Activated T-cell treated with anti-CD3 and anti-CD28 coated beads, Interleukin-2, amount 50 U/mL, for 72 hours (primary cell): ENCODE measurements around the gene AKR7A3. TPM values are rescaled to one million over a fixed set of nuclear protein-coding genes. Genes with fewer than 3 reads are reported as not detected.
A peak's percentile ranks its signal among the peaks of the same experiment; 100 is the strongest.

Experiments
- ATAC-seq, 2 donors: fragments of 150-1000 bp; cut with Tn5 transposase; replicated peaks in 1 of 2; 2 replicates each; pipeline ENCODE4 v1.10.0; 2021; ENCODE audit warnings: moderate library complexity in 2 of 2, mild to moderate bottlenecking in 1 of 2
- DNase-seq, 2 donors: peaks; one replicate each; pipeline ENCODE4 v3.0.0; 2021 to 2022; ENCODE audit warnings: mixed read lengths in 1 of 2
- H3K27ac Mint-ChIP-seq: one replicate; pipeline ENCODE4 v1.8.0; 2022; ENCODE audit warnings: mild to moderate bottlenecking, moderate library complexity, mixed read lengths
- H3K27me3 Mint-ChIP-seq: one replicate; pipeline ENCODE4 v1.8.0; 2022; ENCODE audit warnings: low read depth, mixed read lengths
- H3K36me3 Mint-ChIP-seq, 2 donors: one replicate each; pipeline ENCODE4 v1.8.0; 2022; ENCODE audit warnings: mixed read lengths in 2 of 2, mild to moderate bottlenecking in 1 of 2; ENCODE audit not compliant: insufficient read depth in 2 of 2
- H3K4me1 Mint-ChIP-seq: one replicate; pipeline ENCODE4 v1.8.0; 2022; ENCODE audit warnings: low read depth, mixed read lengths
- H3K4me3 Mint-ChIP-seq, 2 donors: one replicate each; pipeline ENCODE4 v1.8.0; 2022; ENCODE audit warnings: mild to moderate bottlenecking in 2 of 2, mixed read lengths in 2 of 2, moderate library complexity in 2 of 2
- H3K9me3 Mint-ChIP-seq, 2 donors: one replicate each; pipeline ENCODE4 v1.8.0; 2022; ENCODE audit warnings: mixed read lengths in 2 of 2
- total RNA-seq, 2 donors: library from RNA; stranded (reverse); gene quantifications; one replicate each; pipeline ENCODE4 v1.2.3, GENCODE V29; 2022

AKR7A3 gene
- total RNA-seq, 2 donors from 2014 or later: 0.35 to 0.46 TPM

DNA sequence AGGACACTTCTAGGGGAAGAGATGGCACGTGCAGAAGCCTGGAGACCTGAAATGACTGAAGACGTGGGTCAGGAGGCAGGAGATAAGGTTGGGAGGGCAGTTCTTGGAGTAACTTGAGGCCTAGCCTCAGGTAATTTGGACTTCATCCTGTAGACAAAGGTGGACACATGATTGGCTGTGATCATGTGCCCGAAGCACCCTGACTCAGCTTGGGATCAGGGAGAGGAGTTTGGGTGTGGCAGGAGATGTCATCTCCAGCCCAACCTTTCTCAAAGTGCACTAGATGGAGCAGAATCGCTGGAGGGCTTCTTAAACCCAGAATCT lies 25.0 kb upstream of the AKR7A3 start:
- peaks cover 54% of the 10 kb centered on the region for H3K4me1 Mint-ChIP-seq
- no peaks in the 10 kb centered on the region for H3K9me3 Mint-ChIP-seq
- ATAC-seq: no peak
- no peak for DNase-seq
- no peak overlapping the region for H3K27ac Mint-ChIP-seq
- peak overlapping the region; percentile 59 to 86 for H3K4me3 Mint-ChIP-seq
- no peaks in the 10 kb centered on the region for H3K27me3 Mint-ChIP-seq
- H3K36me3 Mint-ChIP-seq: peaks cover 0 to 1% of the 10 kb centered on the region in 2 donors

DNA sequence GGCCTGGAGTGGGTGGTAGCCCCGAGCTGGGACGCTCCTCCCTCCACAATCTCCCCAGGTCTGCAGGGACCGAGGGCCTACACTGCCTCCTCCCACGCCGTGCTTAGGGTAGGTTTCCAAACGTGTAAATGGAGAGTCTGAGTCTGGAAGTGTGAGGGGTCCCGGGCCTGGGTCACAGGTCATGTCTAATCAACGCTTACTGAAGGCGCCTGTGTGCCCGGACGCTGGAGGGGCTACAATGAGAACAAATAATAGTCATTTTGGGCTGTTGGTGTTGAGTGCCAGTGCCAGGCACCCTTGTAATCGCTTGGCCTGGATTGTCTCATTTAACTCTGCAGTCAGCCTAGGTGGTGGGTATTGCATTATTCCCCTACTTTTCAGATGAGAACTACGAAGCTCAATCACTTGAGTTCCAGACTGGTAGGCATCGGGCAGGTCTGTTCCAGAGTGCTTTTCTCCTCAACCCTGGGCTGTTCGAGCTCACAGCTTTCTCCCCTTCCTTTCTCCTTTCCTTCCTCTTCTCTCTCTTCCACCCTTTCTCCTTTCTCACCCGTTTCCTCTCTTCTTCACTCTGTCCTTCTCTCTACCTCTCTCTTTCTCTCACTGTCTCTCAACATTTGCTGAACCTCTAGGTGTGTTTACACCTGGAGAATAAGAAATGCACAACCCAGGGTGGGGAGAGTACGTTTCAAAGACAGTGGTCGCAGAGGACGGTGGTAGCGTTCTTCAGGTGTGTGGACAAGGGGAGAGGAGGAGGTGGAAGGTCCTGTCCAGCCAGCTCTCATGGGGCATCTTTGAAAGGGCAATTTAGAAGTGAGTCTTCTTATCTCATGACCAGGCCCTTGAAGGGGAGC lies 24.4 kb upstream of the AKR7A3 start:
- DNase-seq (no peak), ATAC-seq (no peak)
- H3K4me1 Mint-ChIP-seq: peaks cover 54% of the 10 kb centered on the region
- H3K4me3 Mint-ChIP-seq: peak overlapping the region; percentile 59 to 86
- peak overlapping the region; percentile 56 for H3K27ac Mint-ChIP-seq
- no peaks in the 10 kb centered on the region for H3K9me3 Mint-ChIP-seq
- H3K36me3 Mint-ChIP-seq: peaks cover 0 to 1% of the 10 kb centered on the region in 2 donors
- no peaks in the 10 kb centered on the region for H3K27me3 Mint-ChIP-seq

DNA sequence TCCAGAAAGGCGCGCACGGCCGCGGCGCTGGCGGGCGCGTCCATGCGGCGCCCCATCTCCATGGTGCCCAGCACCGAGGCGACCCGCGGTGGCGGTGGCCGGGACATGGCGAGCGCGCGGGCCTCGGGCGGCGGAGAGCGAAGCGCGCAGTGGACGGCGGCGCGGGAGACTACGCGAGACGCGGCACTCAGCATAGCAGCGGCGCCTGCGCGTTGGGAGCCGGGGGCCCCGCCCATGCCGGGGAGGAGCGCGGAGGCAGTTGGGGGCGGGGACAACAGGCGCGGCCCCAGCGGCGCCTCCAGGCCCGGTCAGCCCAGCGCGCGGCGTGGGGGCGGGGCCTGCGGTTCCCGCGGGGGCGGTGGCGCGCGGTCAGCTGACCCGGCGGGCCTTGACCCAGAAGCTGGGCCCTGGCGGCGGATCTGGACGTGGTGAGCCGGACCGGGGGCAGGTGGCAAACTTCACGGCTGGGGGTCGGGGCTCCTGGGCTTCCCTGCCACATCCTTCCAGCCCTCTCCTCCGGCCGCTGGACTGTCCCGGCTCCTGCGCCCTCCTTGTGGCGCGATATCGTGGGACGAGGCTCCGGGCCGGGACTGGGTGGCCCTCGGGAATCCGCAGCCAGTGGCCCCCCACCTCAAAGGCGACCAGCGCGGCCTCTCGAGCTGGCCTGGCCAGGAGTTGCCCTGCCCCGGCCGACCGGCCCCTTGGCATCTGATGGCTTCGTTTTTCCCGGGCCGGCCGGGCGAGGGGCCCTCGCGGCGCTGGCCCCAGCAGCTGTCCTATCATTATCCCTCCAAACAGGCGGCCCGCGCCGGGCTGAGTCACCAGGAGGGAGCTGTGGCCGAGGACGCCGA lies 23.6 kb upstream of the AKR7A3 start, which contains the start of the genes AKR7A2 and SLC66A1:
Gene AKR7A2 (minus strand): TSS at position 214 of the 851 bp plus-strand sequence. CDS start 20 bp downstream, at position 194.
Gene SLC66A1 (plus strand): TSS at position 396 of the 851 bp plus-strand sequence. CDS start 5,352 bp downstream, outside the sequence.
- Mint-ChIP-seq H3K4me3 (peak within 1 kb of the TSS; percentile 88 to 94), H3K27ac (peak within 1 kb of the TSS; percentile 56), H3K4me1 (peaks cover 54% of the 10 kb centered on the region), H3K36me3 (peaks cover 4 to 6% of the 10 kb centered on the region in 2 donors), H3K27me3 (no peaks in the 10 kb centered on the region), H3K9me3 (no peaks in the 10 kb centered on the region)
- ATAC-seq: peak; percentile 93 to 97
- peak; percentile 93 to 98 for DNase-seq

- peak in 1 of 2 donors; percentile 27 for DNase-seq
- Mint-ChIP-seq H3K27me3 (no peaks in the 10 kb centered on the region), H3K4me3 (peak overlapping the region; percentile 88 to 94), H3K36me3 (peaks cover 4 to 6% of the 10 kb centered on the region in 2 donors), H3K4me1 (peaks cover 49% of the 10 kb centered on the region), H3K9me3 (no peaks in the 10 kb centered on the region), H3K27ac (peak overlapping the region; percentile 54)
- peak; percentile 28 to 32 for ATAC-seq
Measured at GRCh38 chr1:19311503-19311930, 22.9 kb upstream of the AKR7A3 start.

DNA sequence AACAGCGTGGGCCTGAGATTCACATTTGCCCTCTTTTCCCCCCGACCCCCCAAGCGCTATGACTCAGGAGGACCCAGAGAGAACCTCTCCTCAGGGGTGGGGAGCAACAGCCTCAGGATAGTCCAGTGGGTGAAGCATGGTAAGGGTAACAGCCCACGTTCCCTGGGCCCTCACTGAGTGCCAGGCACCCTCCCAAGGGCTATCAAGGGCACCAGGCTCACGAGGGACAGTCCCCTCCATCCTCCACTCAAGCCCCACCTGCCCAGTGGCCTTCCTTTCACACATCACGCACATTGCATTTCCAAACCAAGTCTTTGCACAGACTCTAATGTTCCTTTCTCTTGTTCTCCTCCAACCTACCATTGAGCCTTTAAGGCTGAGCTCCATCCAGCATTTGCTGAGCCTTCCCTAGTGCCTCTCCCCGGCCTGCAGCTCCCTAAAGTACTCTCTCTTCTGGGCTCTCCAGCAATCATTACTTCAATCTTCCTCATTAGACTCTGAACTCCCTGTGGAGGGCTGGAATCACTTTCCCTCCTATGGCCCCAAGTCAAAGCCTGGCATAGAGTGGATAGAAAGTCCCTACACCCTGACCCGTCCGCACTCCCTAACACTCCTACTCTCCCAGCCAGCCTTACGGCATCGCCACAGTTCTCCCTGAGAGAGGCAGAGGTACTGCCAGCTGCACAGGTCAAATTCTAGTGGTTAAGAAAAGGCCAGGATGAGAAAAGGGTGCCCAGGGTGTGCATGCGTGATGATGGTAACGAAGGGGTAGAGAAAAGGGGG lies 22.3 kb upstream of the AKR7A3 start:
- Mint-ChIP-seq H3K9me3 (no peaks in the 10 kb centered on the region), H3K27ac (peak overlapping the region; percentile 54), H3K27me3 (no peaks in the 10 kb centered on the region), H3K4me1 (peaks cover 44% of the 10 kb centered on the region), H3K4me3 (peak overlapping the region; percentile 88 to 94), H3K36me3 (peaks cover 4 to 6% of the 10 kb centered on the region in 2 donors)
- no peak for DNase-seq
- ATAC-seq: no peak

DNA sequence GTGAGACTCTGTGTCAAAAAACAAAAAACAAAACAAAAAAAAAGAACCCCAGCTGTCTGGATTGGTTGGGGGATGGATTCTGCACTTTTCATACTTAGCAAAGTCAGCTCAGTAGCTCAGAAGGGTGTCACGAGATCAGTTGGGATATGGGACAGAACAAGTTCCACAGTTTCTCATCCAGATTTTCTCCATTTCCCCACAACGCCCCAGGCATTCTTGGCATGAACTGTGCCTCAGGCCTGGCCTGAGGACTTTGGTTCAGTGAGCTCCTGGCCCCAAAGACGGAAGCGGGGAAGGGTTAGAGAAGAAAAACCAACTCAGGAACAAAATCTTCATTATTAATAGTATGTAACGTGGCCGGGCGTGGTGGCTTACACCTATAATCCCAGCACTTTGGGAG lies 21.5 kb upstream of the AKR7A3 start:
- Mint-ChIP-seq H3K36me3 (peaks cover 6% of the 10 kb centered on the region in 2 donors), H3K27me3 (no peaks in the 10 kb centered on the region), H3K27ac (no peak overlapping the region), H3K4me1 (peaks cover 36% of the 10 kb centered on the region), H3K4me3 (no peak overlapping the region), H3K9me3 (no peaks in the 10 kb centered on the region)
- no peak for DNase-seq
- no peak for ATAC-seq

DNA sequence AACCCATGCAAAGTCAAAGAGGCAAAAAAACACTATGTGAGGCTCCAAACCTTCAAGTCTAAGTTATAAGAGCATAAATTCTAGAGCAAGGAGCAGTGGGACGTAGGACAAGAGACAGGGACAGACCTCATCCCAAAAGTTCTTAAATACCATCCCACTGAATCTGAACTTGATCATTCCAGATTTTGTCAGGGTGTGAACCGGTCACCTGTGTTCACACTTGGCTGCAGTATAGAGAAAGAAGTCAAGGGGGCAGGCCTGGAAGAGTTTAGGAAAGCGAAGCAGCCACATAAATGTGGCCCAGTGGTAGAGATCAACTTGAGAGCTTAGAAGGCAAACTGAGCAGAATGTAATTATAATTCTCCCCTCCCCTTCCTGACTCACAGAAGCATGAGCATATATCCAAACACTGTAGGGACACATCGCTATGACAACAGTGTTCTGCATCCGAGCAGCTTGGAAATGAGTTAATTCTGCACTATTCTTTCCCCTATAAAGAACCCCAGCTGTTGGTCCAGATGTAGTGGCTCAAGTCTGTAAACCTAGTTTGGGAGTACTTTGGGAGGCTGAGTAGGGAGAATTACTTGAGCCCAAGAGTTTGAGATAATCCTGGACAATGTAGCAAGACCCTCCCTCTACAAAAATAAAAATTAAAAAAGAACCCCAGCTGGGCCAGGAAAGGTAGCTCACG lies 20.7 kb upstream of the AKR7A3 start:
- Mint-ChIP-seq H3K27me3 (no peaks in the 10 kb centered on the region), H3K4me1 (peaks cover 32% of the 10 kb centered on the region), H3K27ac (no peak overlapping the region), H3K36me3 (peaks cover 8 to 9% of the 10 kb centered on the region in 2 donors), H3K9me3 (no peaks in the 10 kb centered on the region), H3K4me3 (peak overlapping the region in 1 of 2 donors; percentile 37)
- ATAC-seq (no peak), DNase-seq (no peak)

DNA sequence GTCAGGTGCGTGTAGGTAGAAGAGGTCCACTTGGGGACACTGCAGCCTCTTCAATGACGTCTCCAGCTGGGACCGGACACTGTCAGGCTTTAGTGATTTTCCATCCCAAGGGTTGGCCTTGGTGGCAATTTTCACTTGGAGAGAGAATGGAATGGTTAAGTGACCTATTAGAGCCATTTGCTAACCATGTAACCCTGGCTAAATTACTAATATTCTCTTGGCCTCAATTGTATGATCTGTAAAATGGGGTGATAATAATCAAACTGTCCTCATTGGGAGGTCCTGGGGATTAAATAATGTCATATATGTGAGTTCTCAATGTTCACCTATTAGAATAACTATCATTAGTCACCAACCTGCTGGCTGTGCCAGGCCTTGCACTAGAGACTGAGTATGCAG lies 19.9 kb upstream of the AKR7A3 start:
- no peak overlapping the region for H3K27ac Mint-ChIP-seq
- DNase-seq (no peak), ATAC-seq (no peak)
- H3K9me3 Mint-ChIP-seq: no peaks in the 10 kb centered on the region
- H3K27me3 Mint-ChIP-seq: no peaks in the 10 kb centered on the region
- no peak overlapping the region for H3K4me3 Mint-ChIP-seq
- H3K36me3 Mint-ChIP-seq: peaks cover 9 to 10% of the 10 kb centered on the region in 2 donors
- peaks cover 30% of the 10 kb centered on the region for H3K4me1 Mint-ChIP-seq

- Mint-ChIP-seq H3K9me3 (no peaks in the 10 kb centered on the region), H3K36me3 (peaks cover 11% of the 10 kb centered on the region in 2 donors), H3K4me1 (peaks cover 24% of the 10 kb centered on the region), H3K4me3 (no peak overlapping the region), H3K27ac (no peak overlapping the region), H3K27me3 (no peaks in the 10 kb centered on the region)
- ATAC-seq: no peak
- no peak for DNase-seq
Measured at GRCh38 chr1:19307794-19308508, 19.4 kb upstream of the AKR7A3 start.

DNA sequence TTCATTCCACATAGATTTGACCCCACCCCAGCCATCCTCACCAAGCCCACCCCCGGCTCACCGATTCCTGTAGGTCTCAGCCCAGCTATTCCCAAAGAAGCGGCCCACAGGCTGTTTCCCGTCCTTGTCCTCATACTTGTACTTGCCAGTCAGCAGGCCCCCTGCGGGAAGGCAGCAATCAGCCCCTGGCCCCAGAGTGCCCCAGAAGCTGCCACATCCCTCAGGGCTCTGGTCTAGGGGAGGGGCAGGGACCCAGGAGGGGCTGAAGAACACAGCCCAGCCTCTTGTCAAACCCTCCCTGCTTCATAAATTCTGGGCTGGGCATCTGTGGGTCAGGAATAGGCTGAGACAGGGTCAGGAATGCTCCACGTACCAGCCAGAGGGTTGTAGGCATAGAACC lies 18.4 kb upstream of the AKR7A3 start:
- no peak for ATAC-seq
- H3K36me3 Mint-ChIP-seq: peaks cover 11% of the 10 kb centered on the region in 2 donors

GRCh38 chr1:19305880-19306279 lies 17.3 kb upstream of the AKR7A3 start:
- Mint-ChIP-seq H3K27me3 (no peaks in the 10 kb centered on the region), H3K4me3 (no peak overlapping the region), H3K4me1 (peaks cover 15% of the 10 kb centered on the region), H3K9me3 (no peaks in the 10 kb centered on the region), H3K36me3 (peaks cover 9 to 11% of the 10 kb centered on the region in 2 donors), H3K27ac (no peak overlapping the region)
- no peak for ATAC-seq
- DNase-seq: no peak

More for the DNA sequence above, 18.4 kb upstream of the AKR7A3 start:
- no peaks in the 10 kb centered on the region for H3K27me3 Mint-ChIP-seq
- no peak overlapping the region for H3K27ac Mint-ChIP-seq
- DNase-seq: no peak
- H3K4me1 Mint-ChIP-seq: peaks cover 20% of the 10 kb centered on the region
- no peaks in the 10 kb centered on the region for H3K9me3 Mint-ChIP-seq
- H3K4me3 Mint-ChIP-seq: no peak overlapping the region
